ENCODE data around the gene GIGYF1.

Gene GIGYF1

DNA sequence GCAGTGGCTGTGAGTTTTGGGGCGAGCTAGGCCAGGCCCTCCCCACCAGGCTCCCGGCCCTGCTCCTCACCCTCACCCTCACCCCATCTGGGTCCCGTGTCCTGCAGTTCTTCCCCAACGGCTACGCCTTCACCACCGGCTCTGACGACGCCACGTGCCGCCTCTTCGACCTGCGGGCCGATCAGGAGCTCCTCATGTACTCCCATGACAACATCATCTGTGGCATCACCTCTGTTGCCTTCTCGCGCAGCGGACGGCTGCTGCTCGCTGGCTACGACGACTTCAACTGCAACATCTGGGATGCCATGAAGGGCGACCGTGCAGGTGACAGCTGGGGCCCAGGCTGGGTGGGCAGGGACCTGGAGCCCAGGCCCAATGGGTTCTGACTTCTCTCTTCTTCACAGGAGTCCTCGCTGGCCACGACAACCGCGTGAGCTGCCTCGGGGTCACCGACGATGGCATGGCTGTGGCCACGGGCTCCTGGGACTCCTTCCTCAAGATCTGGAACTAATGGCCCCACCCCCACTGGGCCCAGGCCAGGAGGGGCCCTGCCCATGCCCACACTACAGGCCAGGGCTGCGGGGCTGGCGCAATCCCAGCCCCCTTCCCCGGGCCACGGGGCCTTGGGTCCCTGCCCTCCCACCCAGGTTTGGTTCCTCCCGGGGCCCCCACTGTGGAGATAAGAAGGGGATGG, 15.6 kb downstream of the GIGYF1 start:
- TF ChIP-seq, protein P1, sequence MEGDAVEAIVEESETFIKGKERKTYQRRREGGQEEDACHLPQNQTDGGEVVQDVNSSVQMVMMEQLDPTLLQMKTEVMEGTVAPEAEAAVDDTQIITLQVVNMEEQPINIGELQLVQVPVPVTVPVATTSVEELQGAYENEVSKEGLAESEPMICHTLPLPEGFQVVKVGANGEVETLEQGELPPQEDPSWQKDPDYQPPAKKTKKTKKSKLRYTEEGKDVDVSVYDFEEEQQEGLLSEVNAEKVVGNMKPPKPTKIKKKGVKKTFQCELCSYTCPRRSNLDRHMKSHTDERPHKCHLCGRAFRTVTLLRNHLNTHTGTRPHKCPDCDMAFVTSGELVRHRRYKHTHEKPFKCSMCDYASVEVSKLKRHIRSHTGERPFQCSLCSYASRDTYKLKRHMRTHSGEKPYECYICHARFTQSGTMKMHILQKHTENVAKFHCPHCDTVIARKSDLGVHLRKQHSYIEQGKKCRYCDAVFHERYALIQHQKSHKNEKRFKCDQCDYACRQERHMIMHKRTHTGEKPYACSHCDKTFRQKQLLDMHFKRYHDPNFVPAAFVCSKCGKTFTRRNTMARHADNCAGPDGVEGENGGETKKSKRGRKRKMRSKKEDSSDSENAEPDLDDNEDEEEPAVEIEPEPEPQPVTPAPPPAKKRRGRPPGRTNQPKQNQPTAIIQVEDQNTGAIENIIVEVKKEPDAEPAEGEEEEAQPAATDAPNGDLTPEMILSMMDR (IDR thresholded peaks at IDR 0.05; ENCODE audit: low read depth, low read length), result no peak
- DNase-seq (ENCODE audit: extremely low read depth, low read depth), result no peak

- no peak for DNase-seq (ENCODE audit: extremely low read depth, low read depth)
- TF ChIP-seq, protein P1 (IDR thresholded peaks at IDR 0.05; ENCODE audit: low read depth, low read length), result no peak
Observed at GRCh38 chr7:100677308-100678267, 16.5 kb downstream of the GIGYF1 start.

- TF ChIP-seq, protein P1 (IDR thresholded peaks at IDR 0.05; ENCODE audit: low read depth, low read length), result no peak
- no peak for DNase-seq (ENCODE audit: extremely low read depth, low read depth)
Observed at GRCh38 chr7:100676501-100677306, 17.3 kb downstream of the GIGYF1 start.

DNA sequence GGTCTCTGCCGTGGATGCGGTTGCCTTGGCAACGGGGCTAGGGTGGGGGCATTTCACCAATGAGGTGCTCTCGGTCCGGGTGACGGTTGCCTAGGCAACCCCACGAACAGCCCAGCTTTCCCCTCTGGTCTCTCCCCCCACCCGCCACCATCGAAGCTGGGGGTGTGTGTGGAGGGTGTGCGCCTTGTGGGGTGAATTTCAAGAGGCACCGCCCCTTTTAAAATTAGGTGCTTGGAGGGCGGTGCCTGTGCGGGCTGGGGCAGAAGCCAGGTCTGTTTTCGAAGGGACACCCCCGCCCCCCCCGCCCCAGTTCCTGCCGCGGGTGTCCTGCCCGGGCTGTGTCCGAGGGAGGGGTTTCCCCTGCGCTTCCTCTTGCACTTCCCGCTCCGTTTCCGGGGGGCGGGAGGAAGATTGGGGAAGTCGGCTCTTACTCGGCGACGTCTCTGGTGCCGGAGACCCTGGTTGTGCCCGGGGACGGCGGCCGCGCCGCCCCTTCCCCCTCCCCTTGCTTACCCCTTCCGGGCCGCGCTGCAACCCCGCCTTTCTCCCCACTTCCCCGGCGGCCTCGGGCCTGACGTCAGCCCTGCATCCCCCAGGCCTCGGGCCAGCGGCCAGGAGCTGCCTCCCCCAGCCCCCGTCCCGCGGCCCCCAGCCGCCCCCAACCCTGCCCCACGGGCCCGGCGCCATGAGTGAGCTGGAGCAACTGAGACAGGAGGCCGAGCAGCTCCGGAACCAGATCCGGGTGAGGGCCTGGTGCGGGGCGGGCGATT, 18.3 kb downstream of the GIGYF1 start:
- DNase-seq (ENCODE audit: extremely low read depth, low read depth), result peak; percentile 31
- TF ChIP-seq, protein P1 (IDR thresholded peaks at IDR 0.05; ENCODE audit: low read depth, low read length), result no peak

DNA sequence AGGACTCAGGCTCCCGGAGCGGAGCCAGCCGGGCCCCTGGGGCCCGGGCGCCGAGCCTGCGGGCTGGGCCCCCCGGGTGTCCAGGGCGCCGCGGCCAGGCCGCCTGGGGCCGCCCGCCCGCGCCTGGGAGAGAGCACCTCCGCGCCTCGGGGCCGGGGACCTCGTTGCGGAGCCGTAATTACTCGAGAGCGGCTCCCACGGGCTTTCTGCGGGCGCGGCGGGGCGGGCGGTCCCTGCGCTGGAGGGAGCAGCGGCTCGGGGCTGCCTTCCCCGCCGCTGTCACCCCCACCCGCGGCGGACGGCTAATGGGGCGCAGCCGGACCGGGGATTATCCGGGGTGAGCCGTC, 19.0 kb downstream of the GIGYF1 start:
- DNase-seq (ENCODE audit: extremely low read depth, low read depth), result no peak
- TF ChIP-seq, protein P1 (IDR thresholded peaks at IDR 0.05; ENCODE audit: low read depth, low read length), result no peak

DNA sequence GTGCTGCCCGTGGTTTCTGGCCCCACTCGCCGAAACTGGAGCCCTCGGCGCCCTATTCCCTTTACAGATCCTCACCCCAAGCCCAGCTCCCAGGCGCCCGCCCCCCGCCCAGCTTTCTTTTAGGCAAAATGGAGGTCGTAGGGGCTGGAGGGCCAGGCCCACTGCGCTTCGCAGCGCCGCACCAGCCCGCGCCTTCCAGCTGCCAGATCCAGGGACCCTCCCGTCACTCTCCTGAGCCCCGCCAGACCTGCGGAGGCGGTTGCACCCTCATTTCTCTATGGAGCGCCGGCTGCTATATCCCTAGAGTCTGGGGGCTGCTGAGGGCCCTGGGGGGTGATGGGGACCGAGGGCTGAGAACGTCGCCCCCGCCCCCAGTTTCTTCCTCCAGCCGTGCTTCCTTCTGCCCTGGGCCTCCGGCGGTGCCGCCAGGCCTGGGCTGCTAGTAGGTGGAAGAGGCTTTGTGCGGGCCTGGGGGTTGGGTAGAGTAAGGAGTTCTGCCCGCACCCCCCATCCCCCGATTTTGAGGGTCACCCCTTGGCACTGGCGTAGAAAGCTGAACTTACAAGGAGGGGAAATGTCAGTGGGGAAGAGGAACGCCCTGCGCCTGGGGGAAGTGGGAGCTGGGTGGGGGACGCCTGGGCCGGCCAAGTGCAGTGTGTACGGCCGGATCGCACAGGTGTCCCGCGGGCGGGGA, 19.5 kb downstream of the GIGYF1 start:
- no peak for DNase-seq (ENCODE audit: extremely low read depth, low read depth)
- TF ChIP-seq, protein P1 (IDR thresholded peaks at IDR 0.05; ENCODE audit: low read depth, low read length), result no peak

Data from AG09319 (cell line).